ENCODE results near the gene PNKD. TPM values are rescaled to one million over a fixed set of nuclear protein-coding genes. Genes with fewer than 3 reads are reported as not detected.

PNKD gene
- total and polyA plus RNA-seq, 2 experiments from 2014 or later, result 28.2 to 83.3 TPM

- no peaks in the 10 kb centered on the region for H3K9me3 Mint-ChIP-seq
- H3K4me2 ChIP-seq, result no peak overlapping the region
- H3K9me2 ChIP-seq (ENCODE audit: insufficient read depth), result no peaks in the 10 kb centered on the region
- H3K27me3 Mint-ChIP-seq (ENCODE audit: insufficient read depth, low read depth, poor library complexity), result peaks cover 19% of the 10 kb centered on the region
- no peak overlapping the region for H3K27ac Mint-ChIP-seq
- no peaks in the 10 kb centered on the region for H3K27me3 ChIP-seq (ENCODE audit: insufficient read depth)
- peaks cover 33% of the 10 kb centered on the region for H3K4me1 Mint-ChIP-seq
- peaks cover 7% of the 10 kb centered on the region for H3F3A ChIP-seq (replicated peaks; ENCODE audit: low read depth)
- H3K27ac ChIP-seq (ENCODE audit: low read depth), result no peak overlapping the region
- H3K79me2 ChIP-seq (replicated peaks; ENCODE audit: insufficient read depth), result no peaks in the 10 kb centered on the region
- TF ChIP-seq NANOG (IDR thresholded peaks at IDR 0.05; ENCODE audit: borderline replicate concordance) (no peak), JUNB (IDR thresholded peaks at IDR 0.05; ENCODE audit: unreplicated experiment) (no peak), ZNF114 (CRISPR knock-in tag; IDR thresholded peaks at IDR 0.05) (no peak), STAT1 (IDR thresholded peaks at IDR 0.05; ENCODE audit: unreplicated experiment) (no peak), EZH2phosphoT487 (IDR thresholded peaks at IDR 0.05; ENCODE audit: unreplicated experiment) (no peak), ZNF331 (CRISPR knock-in tag; IDR thresholded peaks at IDR 0.05; ENCODE audit: low read depth) (no peak), EZH2 (IDR thresholded peaks at IDR 0.05; ENCODE audit: low read depth, unreplicated experiment) (no peak), ETS1 (IDR thresholded peaks at IDR 0.05) (no peak), ZNF462 (CRISPR knock-in tag; IDR thresholded peaks at IDR 0.05) (no peak), CREB1 (CRISPR knock-in tag; IDR thresholded peaks at IDR 0.05; ENCODE audit: low read depth) (no peak), POLR2AphosphoS5 (IDR thresholded peaks at IDR 0.05; ENCODE audit: low read depth) (no peak), CTCF (conservative IDR thresholded peaks at IDR 0.05; ENCODE audit: low read depth in 2 of 2) (no peak)
- TF ChIP-seq, protein P1, sequence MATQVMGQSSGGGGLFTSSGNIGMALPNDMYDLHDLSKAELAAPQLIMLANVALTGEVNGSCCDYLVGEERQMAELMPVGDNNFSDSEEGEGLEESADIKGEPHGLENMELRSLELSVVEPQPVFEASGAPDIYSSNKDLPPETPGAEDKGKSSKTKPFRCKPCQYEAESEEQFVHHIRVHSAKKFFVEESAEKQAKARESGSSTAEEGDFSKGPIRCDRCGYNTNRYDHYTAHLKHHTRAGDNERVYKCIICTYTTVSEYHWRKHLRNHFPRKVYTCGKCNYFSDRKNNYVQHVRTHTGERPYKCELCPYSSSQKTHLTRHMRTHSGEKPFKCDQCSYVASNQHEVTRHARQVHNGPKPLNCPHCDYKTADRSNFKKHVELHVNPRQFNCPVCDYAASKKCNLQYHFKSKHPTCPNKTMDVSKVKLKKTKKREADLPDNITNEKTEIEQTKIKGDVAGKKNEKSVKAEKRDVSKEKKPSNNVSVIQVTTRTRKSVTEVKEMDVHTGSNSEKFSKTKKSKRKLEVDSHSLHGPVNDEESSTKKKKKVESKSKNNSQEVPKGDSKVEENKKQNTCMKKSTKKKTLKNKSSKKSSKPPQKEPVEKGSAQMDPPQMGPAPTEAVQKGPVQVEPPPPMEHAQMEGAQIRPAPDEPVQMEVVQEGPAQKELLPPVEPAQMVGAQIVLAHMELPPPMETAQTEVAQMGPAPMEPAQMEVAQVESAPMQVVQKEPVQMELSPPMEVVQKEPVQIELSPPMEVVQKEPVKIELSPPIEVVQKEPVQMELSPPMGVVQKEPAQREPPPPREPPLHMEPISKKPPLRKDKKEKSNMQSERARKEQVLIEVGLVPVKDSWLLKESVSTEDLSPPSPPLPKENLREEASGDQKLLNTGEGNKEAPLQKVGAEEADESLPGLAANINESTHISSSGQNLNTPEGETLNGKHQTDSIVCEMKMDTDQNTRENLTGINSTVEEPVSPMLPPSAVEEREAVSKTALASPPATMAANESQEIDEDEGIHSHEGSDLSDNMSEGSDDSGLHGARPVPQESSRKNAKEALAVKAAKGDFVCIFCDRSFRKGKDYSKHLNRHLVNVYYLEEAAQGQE (IDR thresholded peaks at IDR 0.05; ENCODE audit: unreplicated experiment), result no peak
- H2AFZ ChIP-seq, result no peak overlapping the region
- no peaks in the 10 kb centered on the region for H3K36me3 ChIP-seq (ENCODE audit: insufficient read depth)
- DNase-seq (ENCODE audit: low spot score) (no peak), ATAC-seq (no peak)
- peaks cover 33% of the 10 kb centered on the region for H3K36me3 Mint-ChIP-seq (ENCODE audit: low read depth)
- no peak overlapping the region for H3K4me3 ChIP-seq
- peaks cover 29% of the 10 kb centered on the region for H3K4me1 ChIP-seq (ENCODE audit: insufficient read depth)
- H4K20me1 ChIP-seq (replicated peaks; ENCODE audit: insufficient read depth), result no peaks in the 10 kb centered on the region
- H3K4me3 Mint-ChIP-seq, result no peak overlapping the region
Measured at GRCh38 chr2:218262237-218262600, 8.1 kb upstream of the PNKD start.
